Ovary (tissue), 10 donors: ENCODE data around the gene GOLGA1. TPM values are rescaled to one million over a fixed set of nuclear protein-coding genes. Genes with fewer than 3 reads are reported as not detected.
A peak's percentile ranks its signal among the peaks of the same experiment; 100 is the strongest.

ENCODE experiments used
- DNase-seq, 5 donors: peaks; one replicate each; pipeline ENCODE4 v3.0.0-alpha.2; 2019 to 2020
- H3K27ac ChIP-seq, 2 donors: fragments of 200-600 bp; one replicate each; pipeline versions ENCODE4 v1.5.1 to v1.8.0; 2019 to 2022
- H3K27me3 ChIP-seq: fragments of 200-600 bp; one replicate; pipeline ENCODE4 v1.8.0; 2022
- H3K36me3 ChIP-seq: fragments of 200-600 bp; sonication (generic); one replicate; pipeline ENCODE4 v1.5.1; 2019
- H3K4me1 ChIP-seq: one replicate; pipeline ENCODE4 v1.8.1; 2013; ENCODE audit warnings: mild to moderate bottlenecking, moderate library complexity; ENCODE audit not compliant: insufficient read depth
- H3K4me3 ChIP-seq: fragments of 200-600 bp; sonication (generic); one replicate; pipeline ENCODE4 v1.5.1; 2017
- H3K9me3 ChIP-seq, 2 donors: fragments of 200-600 bp in 1 of 2; sonication (generic) in 1 of 2; one replicate each; pipeline versions ENCODE4 v1.5.1 to v1.8.1; 2013 to 2019; ENCODE audit warnings: mild to moderate bottlenecking in 1 of 2, moderate library complexity in 1 of 2
- EP300 ChIP-seq: sonication (generic); formaldehyde crosslinking; IDR thresholded peaks from one replicate; pipeline ENCODE4 v1.6.1; 2017; ENCODE audit warnings: antibody characterized with exemption
- POLR2A ChIP-seq: fragments of 450-650 bp; IDR thresholded peaks from one replicate; pipeline ENCODE4 v1.6.1; 2017; ENCODE audit warnings: antibody characterized with exemption, mild to moderate bottlenecking, moderate library complexity
- WGBS, 3 donors: extraction: QIAGEN DNeasy Blood & Tissue Kit in 1 of 3; methylation state at CpG; one replicate each; pipeline versions ENCODE4 v1.1.5 to v1.1.7; 2013 to 2017; 5-methylcytosine and 5-hydroxymethylcytosine counted together
- intact Hi-C, 4 donors: fragments of 100-400 bp; cut with DNase I; formaldehyde crosslinking; loops; one replicate each; pipeline versions ENCODE4 v1.11.0 to v1.15.1; 2022 to 2023
- long read RNA-seq, 3 donors: library from polyadenylated mRNA in 2 of 3; unstranded in 2 of 3; transcript quantifications; one replicate each; pipeline ENCODE4 v2.0.0 and lab custom pipeline, GENCODE V29; 2021 to 2026
- polyA plus RNA-seq, 2 donors: library from polyadenylated mRNA; stranded (reverse); fragments of 200-250 nt in 1 of 2; fragments of 350-450 nt in 1 of 2; fragmentation: Illumina TruSeq in 1 of 2; extraction: RNeasy Lipid Tissue Mini Kit (QIAGEN cat#74804) in 1 of 2; gene quantifications; one replicate each; pipeline ENCODE4 v1.2.3, GENCODE V29; 2013 to 2014
- total RNA-seq, 7 donors: library from RNA; depleted of rRNA in 2 of 7; stranded (reverse); fragments of >200 nt in 2 of 7; fragmentation: NEBNext Ultra II Directional in 3 of 7; extraction: Animal tissue kit (Norgen Biotek cat#: 25700) in 3 of 7; gene quantifications; one replicate each; pipeline versions ENCODE4 v1.1.0 to v1.2.4, GENCODE V29; 2016 to 2023
- TF ChIP-seq, protein P1 (sequence below), 3 donors: fragments of 450-650 bp in 2 of 3; fragments of 200-600 bp in 1 of 3; IDR thresholded peaks; one replicate each; pipeline versions ENCODE4 v1.5.1 to v1.8.0; 2016 to 2022; ENCODE audit warnings: antibody characterized with exemption in 3 of 3, mild to moderate bottlenecking in 1 of 3
- donor health status: DM: no; HTN: no; CAD: no; lungs with moderate emphysema.
- donor health status: DM: no; HTN: no; CAD: no.
- donor health status: Bipolar disorder and iron deficiency.
- donor health status: DM: yes; HTN: yes; CAD: no.
- donor health status: DM: no; HTN: no; CAD: no.
- donor health status: DM: yes; HTN: yes; CAD: no.

Gene GOLGA1
- total RNA-seq = 10 to 100 TPM in 6 of 7 donors, 1 to 10 TPM in 1; 8.8 to 26.8 (median 19.2) TPM
- polyA plus RNA-seq = 10 to 100 TPM in 1 of 2 donors, 1 to 10 TPM in 1; 7.6 to 15.4 TPM
- long read RNA-seq, donor 1, partial matches to known transcripts = 5 of 12 reads
- long read RNA-seq, donor 1, other reads (novel, unspliced or antisense) = 7 of 12 reads
- long read RNA-seq, donor 2, full-length matches to known transcripts = 5 of 13 reads
- long read RNA-seq, donor 2, partial matches to known transcripts = 8 of 13 reads
- long read RNA-seq, donor 2, other reads (novel, unspliced or antisense) = 0 of 13 reads
- long read RNA-seq, donor 3, full-length matches to known transcripts = 11 of 36 reads
- long read RNA-seq, donor 3, partial matches to known transcripts = 9 of 36 reads
- long read RNA-seq, donor 3, other reads (novel, unspliced or antisense) = 16 of 36 reads

DNA sequence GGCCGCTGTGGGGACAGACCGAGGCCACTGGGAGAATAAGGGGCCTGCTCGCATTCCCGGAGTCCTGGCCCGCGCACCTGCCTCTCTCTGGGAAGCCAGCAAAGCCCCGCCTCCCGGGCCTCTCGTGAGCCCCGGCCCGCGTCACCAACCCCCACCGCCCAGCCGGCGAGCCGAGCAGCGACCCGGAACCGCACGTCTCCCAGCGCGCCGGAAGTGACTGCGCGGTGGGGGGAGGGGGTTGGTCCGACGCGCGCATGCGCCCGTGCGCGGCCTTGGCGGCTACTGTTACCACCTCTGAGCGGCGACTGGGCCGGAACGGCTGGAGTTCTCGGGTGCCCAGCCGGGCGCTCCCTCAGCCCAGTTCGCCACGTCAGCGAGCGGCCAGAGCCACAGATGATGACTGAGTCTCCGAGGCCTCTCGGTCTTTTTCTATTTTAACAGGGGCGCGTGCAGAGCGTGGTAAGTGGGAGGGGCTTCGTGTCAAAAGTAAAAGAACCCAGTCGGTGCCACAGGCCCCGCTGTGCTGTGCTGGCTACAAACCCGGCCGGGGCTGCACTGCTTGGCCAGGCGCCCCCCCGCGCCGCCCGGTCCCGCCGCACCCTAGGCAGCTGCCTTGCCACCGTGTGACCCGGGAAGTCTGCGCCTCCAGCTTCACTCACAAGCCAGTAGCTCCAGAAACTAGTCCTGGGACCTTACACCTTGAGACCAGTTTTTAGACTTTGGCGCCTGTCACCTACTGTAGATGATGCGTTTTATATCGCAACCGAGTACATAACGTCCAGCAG lies at the start of gene GOLGA1:
GOLGA1 (minus strand) TSS at position 190 of the 785 bp plus-strand sequence. CDS start 2,372 bp downstream, outside the sequence.
- TF ChIP-seq POLR2A = peak; percentile 89
- no peak for TF ChIP-seq EP300
- TF ChIP-seq, protein P1, sequence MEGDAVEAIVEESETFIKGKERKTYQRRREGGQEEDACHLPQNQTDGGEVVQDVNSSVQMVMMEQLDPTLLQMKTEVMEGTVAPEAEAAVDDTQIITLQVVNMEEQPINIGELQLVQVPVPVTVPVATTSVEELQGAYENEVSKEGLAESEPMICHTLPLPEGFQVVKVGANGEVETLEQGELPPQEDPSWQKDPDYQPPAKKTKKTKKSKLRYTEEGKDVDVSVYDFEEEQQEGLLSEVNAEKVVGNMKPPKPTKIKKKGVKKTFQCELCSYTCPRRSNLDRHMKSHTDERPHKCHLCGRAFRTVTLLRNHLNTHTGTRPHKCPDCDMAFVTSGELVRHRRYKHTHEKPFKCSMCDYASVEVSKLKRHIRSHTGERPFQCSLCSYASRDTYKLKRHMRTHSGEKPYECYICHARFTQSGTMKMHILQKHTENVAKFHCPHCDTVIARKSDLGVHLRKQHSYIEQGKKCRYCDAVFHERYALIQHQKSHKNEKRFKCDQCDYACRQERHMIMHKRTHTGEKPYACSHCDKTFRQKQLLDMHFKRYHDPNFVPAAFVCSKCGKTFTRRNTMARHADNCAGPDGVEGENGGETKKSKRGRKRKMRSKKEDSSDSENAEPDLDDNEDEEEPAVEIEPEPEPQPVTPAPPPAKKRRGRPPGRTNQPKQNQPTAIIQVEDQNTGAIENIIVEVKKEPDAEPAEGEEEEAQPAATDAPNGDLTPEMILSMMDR (IDR thresholded peaks at IDR 0.05) = peak in 2 of 3 donors; percentile 6 to 17
- 0 to 1% (median 0%) methylated on average over 38 to 70 of the region's 70 CpGs for WGBS, 3 donors
- peak; percentile 96 to 98 (median 97) for DNase-seq
- intact Hi-C loops = loop anchor here in 1 of 4 donors (5.0 kb wide), 1 partner anchor 201 kb away; the partner anchor contains the start of gene SCAI
- no peaks in the 10 kb centered on the region for H3K36me3 ChIP-seq
- H3K4me1 ChIP-seq = peaks cover 5% of the 10 kb centered on the region
- peak within 1 kb of the TSS; percentile 91 for H3K4me3 ChIP-seq
- no peaks in the 10 kb centered on the region for H3K27me3 ChIP-seq
- H3K27ac ChIP-seq = peak within 1 kb of the TSS; percentile 86 to 97
- H3K9me3 ChIP-seq = no peaks in the 10 kb centered on the region

GRCh38 chr9:124983698-124984097 lies 42.8 kb upstream of the GOLGA1 start:
- Histone ChIP-seq H3K36me3 (no peaks in the 10 kb centered on the region), H3K4me3 (no peak overlapping the region), H3K9me3 (no peaks in the 10 kb centered on the region), H3K4me1 (no peaks in the 10 kb centered on the region), H3K27me3 (no peaks in the 10 kb centered on the region), H3K27ac (no peak overlapping the region)
- 88 to 94% (median 89%) methylated on average over 1 of the region's 1 CpG for WGBS, 3 donors
- TF ChIP-seq EP300 (no peak), POLR2A (no peak)
- TF ChIP-seq, protein P1 (IDR thresholded peaks at IDR 0.05) = no peak
- DNase-seq = no peak
- intact Hi-C loops = no loop called here

- H3K36me3 ChIP-seq = no peaks in the 10 kb centered on the region
- TF ChIP-seq EP300 (no peak), POLR2A (no peak)
- TF ChIP-seq, protein P1 (IDR thresholded peaks at IDR 0.05) = no peak
- 59 to 87% (median 68%) methylated on average over 4 of the region's 4 CpGs for WGBS, 3 donors
Measured at GRCh38 chr9:124980431-124980830, 39.5 kb upstream of the GOLGA1 start.

DNA sequence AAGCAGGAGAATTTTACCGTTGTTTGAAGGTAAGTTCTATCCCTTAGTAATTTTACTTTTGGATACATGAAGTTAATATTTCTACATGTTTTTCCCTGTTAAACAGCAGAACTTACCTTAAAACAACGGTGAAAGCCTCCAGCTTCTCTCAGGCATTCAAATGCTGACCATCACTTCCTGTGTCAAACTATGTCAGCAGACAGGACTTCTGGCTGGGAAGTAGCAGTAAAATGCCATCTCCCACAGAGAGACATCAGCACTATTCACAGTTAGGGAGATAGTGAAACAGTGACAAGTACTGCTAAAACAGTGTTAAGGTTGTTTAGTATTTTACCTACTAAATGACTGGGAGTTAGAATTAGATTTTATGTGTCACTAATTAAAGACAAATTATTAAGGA lies 34.2 kb upstream of the GOLGA1 start:
- H3K4me1 ChIP-seq = no peaks in the 10 kb centered on the region
- no peak overlapping the region for H3K4me3 ChIP-seq
- no peaks in the 10 kb centered on the region for H3K36me3 ChIP-seq
- H3K27ac ChIP-seq = no peak overlapping the region
- H3K27me3 ChIP-seq = no peaks in the 10 kb centered on the region
- no peaks in the 10 kb centered on the region for H3K9me3 ChIP-seq
- no peak for DNase-seq
- TF ChIP-seq POLR2A (no peak), EP300 (no peak)
- TF ChIP-seq, protein P1 (IDR thresholded peaks at IDR 0.05) = no peak
- intact Hi-C loops = no loop called here
- WGBS, 3 donors = 54 to 69% (median 63%) methylated on average over 2 of the region's 2 CpGs

More at GRCh38 chr9:124980431-124980830, 39.5 kb upstream of the GOLGA1 start:
- H3K9me3 ChIP-seq = no peaks in the 10 kb centered on the region
- H3K4me1 ChIP-seq = no peaks in the 10 kb centered on the region
- H3K4me3 ChIP-seq = no peak overlapping the region
- no peak for DNase-seq
- H3K27ac ChIP-seq = no peak overlapping the region
- H3K27me3 ChIP-seq = no peaks in the 10 kb centered on the region
- intact Hi-C loops = no loop called here
